MM.1S (cell line): Measurements from ENCODE around the gene DIPK1C.

Experiments
- DNase-seq: peaks from one replicate; pipeline ENCODE4 v3.0.0-alpha.2; 2015
- H2AFZ ChIP-seq: fragments of 300-600 bp; sonication (generic); 2 replicates; pipeline ENCODE4 v1.6.0; 2016; ENCODE audit warnings: antibody characterized with exemption, low read length
- H3F3A ChIP-seq: fragments of 300-600 bp; sonication (generic); 2 replicates; pipeline ENCODE4 v1.6.1; 2016; ENCODE audit warnings: mild to moderate bottlenecking, antibody characterized with exemption, low read length, moderate library complexity, mixed read lengths; ENCODE audit not compliant: insufficient read depth
- H3K27ac ChIP-seq: fragments of 300-600 bp; sonication (generic); 2 replicates; pipeline ENCODE4 v1.5.1; 2016; ENCODE audit warnings: mild to moderate bottlenecking, low read length
- H3K27me3 ChIP-seq: fragments of 300-600 bp; sonication (generic); replicated peaks from 2 replicates; pipeline ENCODE4 v1.6.0; 2016; ENCODE audit warnings: low read length; ENCODE audit not compliant: insufficient read depth
- H3K36me3 ChIP-seq: fragments of 300-600 bp; sonication (generic); replicated peaks from 2 replicates; pipeline ENCODE4 v1.6.1; 2016; ENCODE audit warnings: mild to moderate bottlenecking, low read length, mixed read lengths; ENCODE audit not compliant: insufficient read depth
- H3K4me1 ChIP-seq: fragments of 300-600 bp; sonication (generic); 2 replicates; pipeline ENCODE4 v1.6.1; 2016; ENCODE audit warnings: low read length, mixed read lengths
- H3K4me2 ChIP-seq: fragments of 300-600 bp; sonication (generic); 2 replicates; pipeline ENCODE4 v1.6.0; 2016; ENCODE audit warnings: low read depth, low read length
- H3K4me3 ChIP-seq: fragments of 300-600 bp; sonication (generic); 2 replicates; pipeline ENCODE4 v1.5.1; 2016; ENCODE audit warnings: low read length, mixed read lengths
- H3K79me2 ChIP-seq: fragments of 300-600 bp; sonication (generic); 2 replicates; pipeline ENCODE4 v1.6.1; 2016; ENCODE audit warnings: mixed run types, low read length, mixed read lengths
- H3K9ac ChIP-seq: fragments of 300-600 bp; sonication (generic); 2 replicates; pipeline ENCODE4 v1.6.1; 2016; ENCODE audit warnings: low read length, mixed read lengths
- H3K9me2 ChIP-seq: fragments of 300-600 bp; sonication (generic); replicated peaks from 2 replicates; pipeline ENCODE4 v1.6.1; 2016; ENCODE audit warnings: mild to moderate bottlenecking, low read length, mixed read lengths; ENCODE audit not compliant: insufficient read depth
- H3K9me3 ChIP-seq: fragments of 300-600 bp; sonication (generic); replicated peaks from 2 replicates; pipeline ENCODE4 v1.6.1; 2016; ENCODE audit warnings: mild to moderate bottlenecking, low read length, mixed read lengths; ENCODE audit not compliant: insufficient read depth
- H4K20me1 ChIP-seq: fragments of 300-600 bp; sonication (generic); 2 replicates; pipeline ENCODE4 v1.6.1; 2016; ENCODE audit warnings: mild to moderate bottlenecking, low read length, moderate library complexity, mixed read lengths; ENCODE audit not compliant: insufficient read depth
- EZH2 ChIP-seq: fragments of 300-600 bp; sonication (generic); optimal IDR thresholded peaks from 2 replicates; pipeline ENCODE3; 2017; ENCODE audit warnings: low read depth, mild to moderate bottlenecking, antibody characterized with exemption, low read length, mixed read lengths
- EZH2phosphoT487 ChIP-seq: fragments of 300-600 bp; sonication (generic); IDR thresholded peaks from 2 replicates; pipeline ENCODE4 v1.6.1; 2018; ENCODE audit warnings: antibody characterized with exemption, low read length
- TF ChIP-seq, protein P1 (sequence below): fragments of 300-600 bp; sonication (generic); IDR thresholded peaks from 2 replicates; pipeline ENCODE4 v1.5.1; 2016; ENCODE audit warnings: antibody characterized with exemption, low read length, mixed read lengths

The DIPK1C gene

DNA sequence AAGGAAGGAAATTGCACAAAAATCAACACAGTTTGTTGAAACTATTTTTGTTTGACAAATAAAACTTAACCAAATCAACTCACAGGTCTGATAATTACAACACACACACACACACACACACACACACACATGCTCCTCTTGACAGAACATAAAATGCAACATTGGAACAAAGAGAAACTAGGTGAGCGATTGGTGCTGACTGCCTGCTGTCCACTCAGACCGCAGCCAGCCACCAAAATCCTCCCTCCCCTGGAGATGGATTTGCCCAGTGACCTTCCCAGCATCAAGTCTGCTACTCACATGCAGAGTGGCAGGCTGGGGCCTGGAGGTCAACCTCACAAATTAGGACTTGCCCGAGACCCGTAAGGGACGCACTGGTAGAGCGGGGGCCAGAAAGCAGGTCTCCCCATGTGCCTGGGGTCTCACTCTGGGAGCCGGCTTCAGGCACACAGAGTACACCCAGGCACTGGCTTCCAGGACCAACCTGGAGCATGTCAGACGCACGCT lies 61.4 kb downstream of the DIPK1C start:
- no peaks in the 10 kb centered on the region for H3K9me2 ChIP-seq
- H3K4me2 ChIP-seq, result no peak overlapping the region
- H3K27me3 ChIP-seq, result no peaks in the 10 kb centered on the region
- H3K27ac ChIP-seq, result no peak overlapping the region
- H3K9ac ChIP-seq, result no peak overlapping the region
- DNase-seq, result no peak
- H2AFZ ChIP-seq, result no peak overlapping the region
- no peak overlapping the region for H3K4me3 ChIP-seq
- H3K36me3 ChIP-seq, result no peaks in the 10 kb centered on the region
- H3K9me3 ChIP-seq, result no peaks in the 10 kb centered on the region
- H3K79me2 ChIP-seq, result no peaks in the 10 kb centered on the region
- no peaks in the 10 kb centered on the region for H3K4me1 ChIP-seq
- H4K20me1 ChIP-seq, result no peaks in the 10 kb centered on the region
- no peak for TF ChIP-seq EZH2phosphoT487
- no peak for TF ChIP-seq EZH2
- no peaks in the 10 kb centered on the region for H3F3A ChIP-seq

DNA sequence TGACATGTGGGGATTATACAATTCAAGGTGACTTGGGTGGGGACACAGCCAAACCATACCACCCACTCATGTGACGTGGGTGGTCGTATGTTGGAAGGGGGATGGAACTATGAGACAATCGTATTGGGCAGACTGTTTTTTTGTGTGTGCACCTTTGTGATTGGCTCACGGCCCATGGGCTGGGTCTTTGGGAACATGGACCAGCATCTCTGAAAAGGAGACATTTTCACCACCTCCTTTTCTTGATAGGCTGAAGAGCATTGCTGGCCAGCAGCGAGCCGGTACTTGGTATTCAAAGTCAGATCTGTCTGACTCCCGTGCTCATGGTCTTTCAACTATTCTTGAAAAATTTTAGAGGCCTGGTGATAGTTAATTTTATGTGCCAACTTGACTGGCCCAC lies 62.1 kb downstream of the DIPK1C start:
- H3K4me2 ChIP-seq, result no peak overlapping the region

DNA sequence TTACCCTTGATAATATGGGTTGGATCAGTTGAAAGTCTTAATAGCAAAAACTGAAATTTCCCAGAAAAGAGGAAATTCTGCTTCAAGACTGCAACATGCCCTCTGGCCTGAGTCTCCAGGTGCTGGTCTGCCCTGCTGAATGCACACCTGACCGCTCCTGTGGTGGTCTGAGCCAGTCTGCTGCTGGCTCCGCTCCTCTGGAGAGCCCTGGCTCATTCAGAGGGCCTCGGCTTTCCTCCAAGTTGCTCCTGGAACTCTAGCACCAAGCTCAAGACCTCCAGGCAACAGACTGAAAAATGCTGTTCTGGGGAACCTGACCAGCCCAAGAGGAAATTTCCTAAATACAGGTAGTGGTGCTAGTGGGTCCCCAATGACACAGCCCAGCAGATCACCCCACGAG lies 64.8 kb downstream of the DIPK1C start:
- H2AFZ ChIP-seq, result no peak overlapping the region
- H3K4me1 ChIP-seq, result no peaks in the 10 kb centered on the region
- H3K9me3 ChIP-seq, result no peaks in the 10 kb centered on the region
- no peak overlapping the region for H3K4me2 ChIP-seq
- no peaks in the 10 kb centered on the region for H3K27me3 ChIP-seq
- no peak overlapping the region for H3K27ac ChIP-seq
- H4K20me1 ChIP-seq, result no peaks in the 10 kb centered on the region
- no peaks in the 10 kb centered on the region for H3K9me2 ChIP-seq
- no peak overlapping the region for H3K4me3 ChIP-seq
- no peaks in the 10 kb centered on the region for H3F3A ChIP-seq
- no peaks in the 10 kb centered on the region for H3K36me3 ChIP-seq
- no peaks in the 10 kb centered on the region for H3K79me2 ChIP-seq
- TF ChIP-seq, protein P1, sequence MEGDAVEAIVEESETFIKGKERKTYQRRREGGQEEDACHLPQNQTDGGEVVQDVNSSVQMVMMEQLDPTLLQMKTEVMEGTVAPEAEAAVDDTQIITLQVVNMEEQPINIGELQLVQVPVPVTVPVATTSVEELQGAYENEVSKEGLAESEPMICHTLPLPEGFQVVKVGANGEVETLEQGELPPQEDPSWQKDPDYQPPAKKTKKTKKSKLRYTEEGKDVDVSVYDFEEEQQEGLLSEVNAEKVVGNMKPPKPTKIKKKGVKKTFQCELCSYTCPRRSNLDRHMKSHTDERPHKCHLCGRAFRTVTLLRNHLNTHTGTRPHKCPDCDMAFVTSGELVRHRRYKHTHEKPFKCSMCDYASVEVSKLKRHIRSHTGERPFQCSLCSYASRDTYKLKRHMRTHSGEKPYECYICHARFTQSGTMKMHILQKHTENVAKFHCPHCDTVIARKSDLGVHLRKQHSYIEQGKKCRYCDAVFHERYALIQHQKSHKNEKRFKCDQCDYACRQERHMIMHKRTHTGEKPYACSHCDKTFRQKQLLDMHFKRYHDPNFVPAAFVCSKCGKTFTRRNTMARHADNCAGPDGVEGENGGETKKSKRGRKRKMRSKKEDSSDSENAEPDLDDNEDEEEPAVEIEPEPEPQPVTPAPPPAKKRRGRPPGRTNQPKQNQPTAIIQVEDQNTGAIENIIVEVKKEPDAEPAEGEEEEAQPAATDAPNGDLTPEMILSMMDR, result no peak
- TF ChIP-seq EZH2phosphoT487 (no peak), EZH2 (no peak)
- DNase-seq, result no peak
- no peak overlapping the region for H3K9ac ChIP-seq

More for the DNA sequence above, 62.1 kb downstream of the DIPK1C start:
- H3K9ac ChIP-seq, result no peak overlapping the region
- H3K79me2 ChIP-seq, result no peaks in the 10 kb centered on the region
- H4K20me1 ChIP-seq, result no peaks in the 10 kb centered on the region
- H2AFZ ChIP-seq, result no peak overlapping the region
- H3K9me2 ChIP-seq, result no peaks in the 10 kb centered on the region
- no peaks in the 10 kb centered on the region for H3K9me3 ChIP-seq
- no peaks in the 10 kb centered on the region for H3K4me1 ChIP-seq
- H3K4me3 ChIP-seq, result no peak overlapping the region
- TF ChIP-seq, protein P1, result no peak
- TF ChIP-seq EZH2, result no peak
- TF ChIP-seq EZH2phosphoT487, result no peak
- no peak overlapping the region for H3K27ac ChIP-seq
- no peaks in the 10 kb centered on the region for H3K27me3 ChIP-seq
- DNase-seq, result no peak
- H3F3A ChIP-seq, result no peaks in the 10 kb centered on the region
- no peaks in the 10 kb centered on the region for H3K36me3 ChIP-seq

DNA sequence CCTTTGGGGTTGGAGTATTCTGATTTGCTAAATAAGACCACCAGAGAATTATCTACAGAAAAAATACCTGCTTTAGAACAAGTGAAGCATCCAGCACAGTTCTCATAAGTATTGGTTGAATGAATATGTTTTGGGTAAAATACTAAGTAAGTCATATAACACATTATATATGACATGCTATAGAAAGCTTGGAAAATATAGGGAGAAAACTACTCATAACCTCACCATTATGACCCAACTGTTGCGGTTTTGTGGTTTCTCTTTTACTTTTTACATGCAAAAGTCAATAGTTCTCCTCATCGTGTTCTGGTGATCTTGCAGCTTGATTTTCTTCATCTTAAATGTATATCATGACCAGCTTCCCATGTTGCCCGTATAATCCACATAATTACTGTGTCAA lies 66.2 kb downstream of the DIPK1C start:
- no peaks in the 10 kb centered on the region for H4K20me1 ChIP-seq
- no peak overlapping the region for H3K9ac ChIP-seq
- no peaks in the 10 kb centered on the region for H3F3A ChIP-seq
- H3K36me3 ChIP-seq, result no peaks in the 10 kb centered on the region
- H3K4me3 ChIP-seq, result no peak overlapping the region
- no peak overlapping the region for H2AFZ ChIP-seq
- H3K4me2 ChIP-seq, result no peak overlapping the region
- H3K27me3 ChIP-seq, result no peaks in the 10 kb centered on the region
- H3K9me2 ChIP-seq, result no peaks in the 10 kb centered on the region
- no peaks in the 10 kb centered on the region for H3K4me1 ChIP-seq
- no peak for TF ChIP-seq EZH2phosphoT487
- no peaks in the 10 kb centered on the region for H3K9me3 ChIP-seq
- H3K27ac ChIP-seq, result no peak overlapping the region
- no peak for DNase-seq
- no peaks in the 10 kb centered on the region for H3K79me2 ChIP-seq
